ENCODE measurements around the gene SGMS1. TPM values are rescaled to one million over a fixed set of nuclear protein-coding genes. Genes with fewer than 3 reads are reported as not detected.
A peak's percentile ranks its signal among the peaks of the same experiment; 100 is the strongest.

SGMS1 gene
- total and polyA plus RNA-seq, 11 donors = 6.9 to 40.6 (median 19.6) TPM

DNA sequence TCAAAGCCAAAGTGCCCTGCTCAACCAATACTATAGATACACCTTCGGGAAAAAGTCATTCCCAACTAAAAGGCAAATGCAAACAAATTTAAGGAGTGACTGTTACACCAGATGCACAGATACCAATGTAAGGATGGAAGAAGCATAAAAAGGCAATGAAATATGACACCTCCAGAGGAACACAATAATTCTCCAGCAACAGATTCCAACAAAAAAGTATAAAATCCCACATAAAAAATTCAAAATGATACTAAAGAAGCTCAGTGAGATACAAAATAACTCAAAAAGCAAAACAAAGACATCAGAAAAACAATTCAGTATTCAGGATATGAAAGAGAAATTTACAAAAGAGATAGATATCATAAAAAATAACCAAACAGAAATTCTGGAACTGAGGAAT, 328.4 kb downstream of the SGMS1 start:
- TF ChIP-seq, protein P1, sequence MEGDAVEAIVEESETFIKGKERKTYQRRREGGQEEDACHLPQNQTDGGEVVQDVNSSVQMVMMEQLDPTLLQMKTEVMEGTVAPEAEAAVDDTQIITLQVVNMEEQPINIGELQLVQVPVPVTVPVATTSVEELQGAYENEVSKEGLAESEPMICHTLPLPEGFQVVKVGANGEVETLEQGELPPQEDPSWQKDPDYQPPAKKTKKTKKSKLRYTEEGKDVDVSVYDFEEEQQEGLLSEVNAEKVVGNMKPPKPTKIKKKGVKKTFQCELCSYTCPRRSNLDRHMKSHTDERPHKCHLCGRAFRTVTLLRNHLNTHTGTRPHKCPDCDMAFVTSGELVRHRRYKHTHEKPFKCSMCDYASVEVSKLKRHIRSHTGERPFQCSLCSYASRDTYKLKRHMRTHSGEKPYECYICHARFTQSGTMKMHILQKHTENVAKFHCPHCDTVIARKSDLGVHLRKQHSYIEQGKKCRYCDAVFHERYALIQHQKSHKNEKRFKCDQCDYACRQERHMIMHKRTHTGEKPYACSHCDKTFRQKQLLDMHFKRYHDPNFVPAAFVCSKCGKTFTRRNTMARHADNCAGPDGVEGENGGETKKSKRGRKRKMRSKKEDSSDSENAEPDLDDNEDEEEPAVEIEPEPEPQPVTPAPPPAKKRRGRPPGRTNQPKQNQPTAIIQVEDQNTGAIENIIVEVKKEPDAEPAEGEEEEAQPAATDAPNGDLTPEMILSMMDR (IDR thresholded peaks at IDR 0.05) = no peak
- TF ChIP-seq POLR2A (IDR thresholded peaks at IDR 0.05) = no peak
- ATAC-seq (no peak), DNase-seq (no peak)
- Histone ChIP-seq H3K4me1 (no peaks in the 10 kb centered on the region), H3K36me3 (no peaks in the 10 kb centered on the region), H3K27ac (no peak overlapping the region), H3K27me3 (no peaks in the 10 kb centered on the region), H3K4me3 (no peak overlapping the region), H3K9me3 (peaks cover 0 to 16% (median 0%) of the 10 kb centered on the region in 12 donors)
- intact Hi-C loops (cut with DNase I) = loop anchor here in 4 of 10 donors (10.0 kb wide), 2 partner anchors 129 to 329 kb away; partner anchors contain the start of gene SGMS1 (in 2 of the 4)
- 47 to 100% (median 98%) methylated on average over 1 of the region's 1 CpG for WGBS, 4 donors

- no peaks in the 10 kb centered on the region for H3K36me3 ChIP-seq
- DNase-seq (no peak), ATAC-seq (no peak)
- intact Hi-C loops (cut with DNase I) = loop anchor here in 7 of 10 donors (5.0 to 10.0 kb wide), 5 partner anchors 128 to 358 kb away; partner anchors contain the start of gene SGMS1 (in 2 of the 7)
- no peak overlapping the region for H3K4me3 ChIP-seq
- H3K27ac ChIP-seq = no peak overlapping the region
- no peaks in the 10 kb centered on the region for H3K4me1 ChIP-seq
- peaks cover 0 to 8% (median 0%) of the 10 kb centered on the region in 12 donors for H3K9me3 ChIP-seq
- 95 to 100% (median 100%) methylated on average over 1 of the region's 1 CpG for WGBS, 4 donors
- no peaks in the 10 kb centered on the region for H3K27me3 ChIP-seq
- TF ChIP-seq, protein P1 (IDR thresholded peaks at IDR 0.05) = no peak
- TF ChIP-seq POLR2A (IDR thresholded peaks at IDR 0.05) = no peak
These were observed 329.2 kb downstream of the SGMS1 start for GRCh38 chr10:50294582-50294981.

- DNase-seq = no peak
- H3K4me3 ChIP-seq = no peak overlapping the region
- peaks cover 0 to 6% (median 0%) of the 10 kb centered on the region in 12 donors for H3K9me3 ChIP-seq
- no peak for ATAC-seq
- H3K36me3 ChIP-seq = no peaks in the 10 kb centered on the region
- TF ChIP-seq, protein P1 (IDR thresholded peaks at IDR 0.05) = no peak
- no peak for TF ChIP-seq POLR2A (IDR thresholded peaks at IDR 0.05)
- no peaks in the 10 kb centered on the region for H3K4me1 ChIP-seq
- H3K27ac ChIP-seq = no peak overlapping the region
- 84 to 89% (median 86%) methylated on average over 5 of the region's 5 CpGs for WGBS, 4 donors
- intact Hi-C loops (cut with DNase I) = loop anchor here in 7 of 10 donors (5.0 to 10.0 kb wide), 5 partner anchors 129 to 359 kb away; partner anchors contain the start of gene SGMS1 (in 2 of the 7)
- H3K27me3 ChIP-seq = no peaks in the 10 kb centered on the region
These were observed 330.0 kb downstream of the SGMS1 start for GRCh38 chr10:50293513-50294313.

DNA sequence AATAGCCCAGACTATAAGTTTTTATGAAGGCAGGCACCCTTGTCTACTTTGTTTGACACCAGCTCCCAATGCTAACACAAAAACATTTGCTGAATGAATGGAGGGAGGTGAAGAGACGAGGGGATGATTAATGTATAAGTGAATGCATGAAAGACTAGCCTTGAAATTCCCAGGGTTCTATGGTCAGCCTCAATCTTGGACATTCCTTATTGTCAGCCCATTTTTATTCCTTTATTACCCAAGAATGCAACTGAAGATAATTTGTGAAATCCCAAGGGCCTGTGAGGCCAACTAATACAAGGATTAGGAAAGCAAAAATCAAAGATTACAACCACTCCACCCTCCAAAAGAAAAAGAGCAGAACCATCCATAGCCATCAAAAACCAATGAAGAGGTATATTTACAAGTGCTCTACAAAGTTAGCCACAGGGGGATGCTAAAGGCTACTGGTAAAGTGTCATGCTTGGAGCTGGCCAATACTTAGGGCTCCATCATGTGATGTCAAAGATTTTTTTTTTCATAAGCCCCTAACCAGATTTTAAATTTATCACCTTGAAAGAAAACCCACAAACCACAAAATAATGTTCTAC, 332.4 kb downstream of the SGMS1 start:
- Histone ChIP-seq H3K4me3 (no peak overlapping the region), H3K36me3 (no peaks in the 10 kb centered on the region), H3K4me1 (peaks cover 0 to 10% (median 0%) of the 10 kb centered on the region in 12 donors), H3K9me3 (no peaks in the 10 kb centered on the region), H3K27ac (no peak overlapping the region), H3K27me3 (no peaks in the 10 kb centered on the region)
- WGBS, 4 donors = 45 to 75% (median 57%) methylated on average over 1 of the region's 1 CpG
- DNase-seq = no peak
- TF ChIP-seq, protein P1 (IDR thresholded peaks at IDR 0.05) = peak in 11 of 12 donors; percentile 14 to 61 (median 51)
- TF ChIP-seq POLR2A (IDR thresholded peaks at IDR 0.05) = no peak
- ATAC-seq = peak in 3 of 4 donors; percentile 50 to 57 (median 52)
- intact Hi-C loops (cut with DNase I) = loop anchor here in 7 of 10 donors (5.0 to 10.0 kb wide), 5 partner anchors 131 to 361 kb away; partner anchors contain the start of gene SGMS1 (in 2 of the 7)

Data from heart left ventricle (tissue), 16 donors.